Testis (tissue), 3 donors: ENCODE measurements around the gene WFDC10B. TPM values are rescaled to one million over a fixed set of nuclear protein-coding genes. Genes with fewer than 3 reads are reported as not detected.

Experiments
- DNase-seq: peaks from one replicate; pipeline ENCODE4 v3.0.0-alpha.2; 2019
- H3K27ac ChIP-seq, 2 donors: fragments of 200-600 bp; sonication (generic); one replicate each; pipeline ENCODE4 v1.5.1; 2019
- H3K27me3 ChIP-seq: fragments of 200-600 bp; sonication (generic); one replicate; pipeline ENCODE4 v1.5.1; 2019
- H3K36me3 ChIP-seq: fragments of 200-600 bp; sonication (generic); one replicate; pipeline ENCODE4 v1.5.1; 2017; ENCODE audit warnings: low read depth; ENCODE audit errors: missing control alignments
- H3K4me1 ChIP-seq: fragments of 200-600 bp; sonication (generic); one replicate; pipeline ENCODE4 v1.5.1; 2019
- H3K4me3 ChIP-seq, 2 donors: fragments of 200-600 bp; sonication (generic); one replicate each; pipeline ENCODE4 v1.5.1; 2017 to 2019
- H3K9me3 ChIP-seq: fragments of 200-600 bp; sonication (generic); one replicate; pipeline ENCODE4 v1.5.1; 2017
- CTCF ChIP-seq, 3 experiments: fragments of 450-650 bp in 2 of 3; fragments of 200-600 bp in 1 of 3; sonication (generic) in 1 of 3; IDR thresholded peaks; one replicate each; pipeline ENCODE4 v1.5.1; 2016 to 2019; ENCODE audit warnings: antibody characterized with exemption in 3 of 3, mild to moderate bottlenecking in 2 of 3, moderate library complexity in 1 of 3
- POLR2A ChIP-seq: fragments of 450-650 bp; IDR thresholded peaks from one replicate; pipeline ENCODE4 v1.6.1; 2017; ENCODE audit warnings: antibody characterized with exemption, mild to moderate bottlenecking, moderate library complexity
- WGBS, 2 donors: methylation state at CpG; one replicate each; pipeline ENCODE4 v1.1.5; 2018; 5-methylcytosine and 5-hydroxymethylcytosine counted together
- intact Hi-C: fragments of 100-400 bp; cut with DNase I; formaldehyde crosslinking; loops from one replicate; pipeline ENCODE4 v1.15.1; 2023; ENCODE audit warnings: low total_unique reads
- microRNA-seq, 2 donors: library from miRNA; unstranded; fragments of <30 nt; microRNA quantifications; one replicate each; pipeline ENCODE4, GENCODE V29; 2016; ENCODE audit warnings: borderline number of aligned reads in 2 of 2, borderline replicate concordance in 1 of 2
- polyA plus RNA-seq: library from polyadenylated mRNA; stranded (reverse); fragments of 350-450 nt; fragmentation: Illumina TruSeq; extraction: RNeasy Lipid Tissue Mini Kit (QIAGEN cat#74804); gene quantifications from one replicate; pipeline ENCODE4 v1.2.3, GENCODE V29; 2014; ENCODE audit warnings: low read depth, low replicate concordance; ENCODE audit not compliant: insufficient read depth
- small RNA-seq, 2 donors: library from RNA; depleted of rRNA; stranded (forward); fragments of <200 nt; gene quantifications; one replicate each; pipeline ENCODE3, GENCODE V24; 2016
- total RNA-seq, 2 donors: library from RNA; depleted of rRNA; stranded (reverse); fragments of >200 nt; gene quantifications; one replicate each; pipeline ENCODE4 v1.2.3, GENCODE V29; 2016

Gene WFDC10B
- total and polyA plus RNA-seq, 3 donors from 2014 or later, result 1.0 to 4.3 (median 1.2) TPM

DNA sequence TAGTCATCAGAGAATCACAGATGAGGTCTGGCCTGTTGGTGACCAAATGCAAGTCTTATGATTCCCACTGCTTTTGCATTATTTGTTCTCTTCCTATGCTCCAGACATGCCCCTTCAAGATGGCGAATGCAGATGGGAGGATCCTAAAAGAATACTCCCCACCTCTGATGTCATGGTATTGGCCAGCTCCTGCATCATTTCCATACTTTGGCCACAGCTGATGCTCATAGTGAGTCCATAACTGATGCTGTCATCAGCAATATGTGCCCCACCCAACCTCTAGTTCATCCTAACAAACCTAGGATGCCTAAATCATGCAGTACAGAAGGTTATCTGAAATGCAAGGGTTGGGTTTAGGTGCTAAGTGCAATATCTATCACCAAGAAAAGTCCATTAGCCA is 68.3 kb downstream of the WFDC10B start:
- Histone ChIP-seq H3K4me1 (no peaks in the 10 kb centered on the region), H3K36me3 (no peaks in the 10 kb centered on the region), H3K27ac (no peak overlapping the region), H3K4me3 (no peak overlapping the region), H3K27me3 (no peaks in the 10 kb centered on the region), H3K9me3 (no peaks in the 10 kb centered on the region)
- 89 to 100% methylated on average over 1 of the region's 1 CpG for WGBS, 2 donors
- TF ChIP-seq CTCF (IDR thresholded peaks at IDR 0.05) (no peak), POLR2A (no peak)
- no peak for DNase-seq
- intact Hi-C loops, result no loop called here

Small RNA genes within 50 kb of the gene (microRNA-seq; reads per million reads assigned to microRNA genes)
- 2.1 to 10.4 reads per million in 2 donors for gene MIR3617

Small RNA genes within 50 kb of the gene (small RNA-seq; reads per million reads assigned to genes)
- 0 reads per million in 2 donors for gene MIR3617
- 0 reads per million in 2 donors for gene SPINT5P

Other genes with a start within 250 kb of the WFDC10B start
- gene WFDC2, start 235.3 kb downstream of the WFDC10B start, total RNA-seq, result 10 to 100 TPM in 1 of 2 donors, 1 to 10 TPM in 1; 6.1 to 32.0 TPM
- gene WFDC2, start 235.3 kb downstream of the WFDC10B start, polyA plus RNA-seq, result 37.6 TPM
- gene SPINT3, start 189.4 kb downstream of the WFDC10B start, total RNA-seq, result not detected
- gene SPINT3, start 189.4 kb downstream of the WFDC10B start, polyA plus RNA-seq, result not detected
- gene WFDC6, start 165.5 kb downstream of the WFDC10B start, total RNA-seq, result 10 to 100 TPM; 75.6 to 83.3 TPM
- gene WFDC6, start 165.5 kb downstream of the WFDC10B start, polyA plus RNA-seq, result 24.9 TPM
- gene EPPIN, start 157.6 kb downstream of the WFDC10B start, total RNA-seq, result 100 to 1,000 TPM; 185 to 222 TPM
- 251 TPM for gene EPPIN, start 157.6 kb downstream of the WFDC10B start, polyA plus RNA-seq
- gene WFDC8, start 125.7 kb downstream of the WFDC10B start, total RNA-seq, result not detected
- gene WFDC8, start 125.7 kb downstream of the WFDC10B start, polyA plus RNA-seq, result not detected
- not detected for gene WFDC10A, start 75.3 kb downstream of the WFDC10B start, total RNA-seq
- gene WFDC10A, start 75.3 kb downstream of the WFDC10B start, polyA plus RNA-seq, result not detected
- not detected for gene WFDC9, start 73.7 kb downstream of the WFDC10B start, total RNA-seq
- gene WFDC9, start 73.7 kb downstream of the WFDC10B start, polyA plus RNA-seq, result not detected
- not detected for gene WFDC11, start 34.8 kb downstream of the WFDC10B start, total RNA-seq
- gene WFDC11, start 34.8 kb downstream of the WFDC10B start, polyA plus RNA-seq, result 1.7 TPM
- gene WFDC13, start 3.0 kb downstream of the WFDC10B start, total RNA-seq, result not detected
- gene WFDC13, start 3.0 kb downstream of the WFDC10B start, polyA plus RNA-seq, result not detected
- not detected for gene SPINT4, start 17.3 kb upstream of the WFDC10B start, total RNA-seq
- not detected for gene SPINT4, start 17.3 kb upstream of the WFDC10B start, polyA plus RNA-seq
- 10 to 100 TPM; 37.5 to 56.2 TPM for gene WFDC3, start 86.9 kb upstream of the WFDC10B start, total RNA-seq
- 99.2 TPM for gene WFDC3, start 86.9 kb upstream of the WFDC10B start, polyA plus RNA-seq
- gene DNTTIP1, start 86.9 kb upstream of the WFDC10B start, total RNA-seq, result 10 to 100 TPM; 38.6 to 49.9 TPM
- gene DNTTIP1, start 86.9 kb upstream of the WFDC10B start, polyA plus RNA-seq, result 67.2 TPM
- gene UBE2C, start 107.6 kb upstream of the WFDC10B start, total RNA-seq, result 10 to 100 TPM; 21.4 to 22.0 TPM
- 36.7 TPM for gene UBE2C, start 107.6 kb upstream of the WFDC10B start, polyA plus RNA-seq
- gene TNNC2, start 122.3 kb upstream of the WFDC10B start, total RNA-seq, result 1 to 10 TPM; 4.6 to 6.5 TPM
- gene TNNC2, start 122.3 kb upstream of the WFDC10B start, polyA plus RNA-seq, result 12.1 TPM
- 10 to 100 TPM; 77.9 to 82.4 TPM for gene SNX21, start 128.8 kb upstream of the WFDC10B start, total RNA-seq
- gene SNX21, start 128.8 kb upstream of the WFDC10B start, polyA plus RNA-seq, result 23.9 TPM
- 10 to 100 TPM; 71.2 to 79.6 TPM for gene ACOT8, start 152.4 kb upstream of the WFDC10B start, total RNA-seq
- gene ACOT8, start 152.4 kb upstream of the WFDC10B start, polyA plus RNA-seq, result 44.4 TPM
- 10 to 100 TPM in 1 of 2 donors, 1 to 10 TPM in 1; 9.3 to 12.8 TPM for gene ZSWIM3, start 152.6 kb upstream of the WFDC10B start, total RNA-seq
- 8.0 TPM for gene ZSWIM3, start 152.6 kb upstream of the WFDC10B start, polyA plus RNA-seq
- 10 to 100 TPM; 24.0 to 24.5 TPM for gene ZSWIM1, start 176.2 kb upstream of the WFDC10B start, total RNA-seq
- 11.4 TPM for gene ZSWIM1, start 176.2 kb upstream of the WFDC10B start, polyA plus RNA-seq
- gene SPATA25, start 182.6 kb upstream of the WFDC10B start, total RNA-seq, result 10 to 100 TPM; 14.9 to 26.0 TPM
- gene SPATA25, start 182.6 kb upstream of the WFDC10B start, polyA plus RNA-seq, result 59.4 TPM
- 1 to 10 TPM; 7.0 to 9.1 TPM for gene NEURL2, start 186.2 kb upstream of the WFDC10B start, total RNA-seq
- 1.9 TPM for gene NEURL2, start 186.2 kb upstream of the WFDC10B start, polyA plus RNA-seq
- 100 to 1,000 TPM; 112 to 223 TPM for gene CTSA, start 186.3 kb upstream of the WFDC10B start, total RNA-seq
- gene CTSA, start 186.3 kb upstream of the WFDC10B start, polyA plus RNA-seq, result 103 TPM
- gene PLTP, start 207.1 kb upstream of the WFDC10B start, total RNA-seq, result 10 to 100 TPM; 53.3 to 80.0 TPM
- gene PLTP, start 207.1 kb upstream of the WFDC10B start, polyA plus RNA-seq, result 105 TPM
- gene PCIF1, start 229.7 kb upstream of the WFDC10B start, total RNA-seq, result 10 to 100 TPM; 39.4 to 48.7 TPM
- 39.3 TPM for gene PCIF1, start 229.7 kb upstream of the WFDC10B start, polyA plus RNA-seq